Heart left ventricle (tissue), 13 donors: ENCODE results near the gene WDR7.

Source experiments
- POLR2A ChIP-seq, 2 donors: fragments of 450-650 bp; IDR thresholded peaks; one replicate each; pipeline ENCODE4 v1.6.1; 2017; ENCODE audit warnings: antibody characterized with exemption in 2 of 2, mild to moderate bottlenecking in 2 of 2, moderate library complexity in 2 of 2
- TF ChIP-seq, protein P1 (sequence below), 12 donors: fragments of 200-600 bp; sonication (generic) in 4 of 12; IDR thresholded peaks; one replicate each; pipeline versions ENCODE4 v1.5.0 to v1.8.0; 2018 to 2022; ENCODE audit warnings: antibody characterized with exemption in 12 of 12, mild to moderate bottlenecking in 5 of 12
- donor health status: ischemic (EF 13 %, LVEDD 7.1; RV severe dilation, severe dysfunction).
- donor health status: DM: no; HTN: yes; CAD: no.
- donor health status: DM: no; HTN: no; CAD: no.
- donor health status: ischemic (EF 25% LVEDD 6.9; RV normal size, moderate dysfunction).
- donor health status: ischemic (EF 25% LVEDD 5.7; RV mildly dilated, moderate dysfunction).
- donor health status: ischemic (EF 35%, LVEDD 5.7; RV mildly dilated, moderate dysfunction).
- donor health status: nonischemic (EF 11% LVEDD 7.7; RV severe dilation, severe dysfunction).
- donor health status: DM: yes; HTN: yes; CAD: no.
- donor health status: PGD.
- donor health status: ischemic (EF 29% LVEDD 5.4; RV normal size, mild dysfunction).
- donor health status: nonischemic (EF 23%, LVEDD 6.1; RV moderate dilation, normal function).

DNA sequence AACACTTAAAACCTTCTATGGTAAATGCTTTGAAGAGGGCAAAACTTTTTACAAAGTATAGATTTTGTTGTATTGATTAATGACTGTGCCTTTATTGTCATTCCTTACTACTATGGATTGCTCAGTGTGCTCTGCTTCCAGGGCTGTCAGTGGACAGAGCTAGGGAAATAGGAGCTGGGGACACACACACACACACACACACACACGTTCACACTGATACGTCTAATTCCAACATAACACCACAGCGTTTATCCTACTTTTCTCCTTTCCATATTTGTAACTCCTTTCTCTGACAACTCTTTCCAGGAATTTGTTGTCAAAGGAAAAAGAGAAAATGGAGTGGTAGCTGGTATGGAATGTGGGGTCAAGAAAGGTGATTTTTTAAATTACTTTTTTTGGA, 21.8 kb downstream of the WDR7 start:
- TF ChIP-seq, protein P1, sequence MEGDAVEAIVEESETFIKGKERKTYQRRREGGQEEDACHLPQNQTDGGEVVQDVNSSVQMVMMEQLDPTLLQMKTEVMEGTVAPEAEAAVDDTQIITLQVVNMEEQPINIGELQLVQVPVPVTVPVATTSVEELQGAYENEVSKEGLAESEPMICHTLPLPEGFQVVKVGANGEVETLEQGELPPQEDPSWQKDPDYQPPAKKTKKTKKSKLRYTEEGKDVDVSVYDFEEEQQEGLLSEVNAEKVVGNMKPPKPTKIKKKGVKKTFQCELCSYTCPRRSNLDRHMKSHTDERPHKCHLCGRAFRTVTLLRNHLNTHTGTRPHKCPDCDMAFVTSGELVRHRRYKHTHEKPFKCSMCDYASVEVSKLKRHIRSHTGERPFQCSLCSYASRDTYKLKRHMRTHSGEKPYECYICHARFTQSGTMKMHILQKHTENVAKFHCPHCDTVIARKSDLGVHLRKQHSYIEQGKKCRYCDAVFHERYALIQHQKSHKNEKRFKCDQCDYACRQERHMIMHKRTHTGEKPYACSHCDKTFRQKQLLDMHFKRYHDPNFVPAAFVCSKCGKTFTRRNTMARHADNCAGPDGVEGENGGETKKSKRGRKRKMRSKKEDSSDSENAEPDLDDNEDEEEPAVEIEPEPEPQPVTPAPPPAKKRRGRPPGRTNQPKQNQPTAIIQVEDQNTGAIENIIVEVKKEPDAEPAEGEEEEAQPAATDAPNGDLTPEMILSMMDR (IDR thresholded peaks at IDR 0.05), result no peak
- no peak for TF ChIP-seq POLR2A (IDR thresholded peaks at IDR 0.05)
